ENCODE results near the gene PTAFR.

DNA sequence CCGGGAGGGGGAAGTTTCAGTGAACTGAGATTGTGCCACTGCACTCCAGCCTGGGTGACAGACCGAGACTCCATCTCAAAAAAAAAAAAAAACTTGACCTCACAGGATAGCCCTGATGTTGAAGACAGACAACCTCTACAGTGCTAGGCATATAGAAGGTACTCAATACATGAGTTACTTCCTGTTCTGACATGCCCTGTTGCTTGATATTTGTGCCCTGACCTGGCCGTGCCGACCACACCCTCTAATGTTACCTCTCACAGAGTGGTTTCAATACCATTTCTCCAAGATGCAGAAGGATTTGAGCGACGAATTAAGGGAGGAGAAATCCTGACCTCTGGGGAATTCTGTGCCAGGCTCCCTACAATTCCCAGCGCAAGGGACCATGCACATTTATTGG, 5.2 kb downstream of the PTAFR start:
- TF ChIP-seq, protein P1, sequence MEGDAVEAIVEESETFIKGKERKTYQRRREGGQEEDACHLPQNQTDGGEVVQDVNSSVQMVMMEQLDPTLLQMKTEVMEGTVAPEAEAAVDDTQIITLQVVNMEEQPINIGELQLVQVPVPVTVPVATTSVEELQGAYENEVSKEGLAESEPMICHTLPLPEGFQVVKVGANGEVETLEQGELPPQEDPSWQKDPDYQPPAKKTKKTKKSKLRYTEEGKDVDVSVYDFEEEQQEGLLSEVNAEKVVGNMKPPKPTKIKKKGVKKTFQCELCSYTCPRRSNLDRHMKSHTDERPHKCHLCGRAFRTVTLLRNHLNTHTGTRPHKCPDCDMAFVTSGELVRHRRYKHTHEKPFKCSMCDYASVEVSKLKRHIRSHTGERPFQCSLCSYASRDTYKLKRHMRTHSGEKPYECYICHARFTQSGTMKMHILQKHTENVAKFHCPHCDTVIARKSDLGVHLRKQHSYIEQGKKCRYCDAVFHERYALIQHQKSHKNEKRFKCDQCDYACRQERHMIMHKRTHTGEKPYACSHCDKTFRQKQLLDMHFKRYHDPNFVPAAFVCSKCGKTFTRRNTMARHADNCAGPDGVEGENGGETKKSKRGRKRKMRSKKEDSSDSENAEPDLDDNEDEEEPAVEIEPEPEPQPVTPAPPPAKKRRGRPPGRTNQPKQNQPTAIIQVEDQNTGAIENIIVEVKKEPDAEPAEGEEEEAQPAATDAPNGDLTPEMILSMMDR (IDR thresholded peaks at IDR 0.05): no peak
- TF ChIP-seq POLR2AphosphoS5 (IDR thresholded peaks at IDR 0.05): no peak
- no peak for TF ChIP-seq POLR2A (IDR thresholded peaks at IDR 0.05)

Data from upper lobe of left lung (tissue), 4 donors.